Thyroid gland (tissue), 4 donors: ENCODE data around the gene ZNF19.

ENCODE experiments used
- POLR2A ChIP-seq, 2 donors: fragments of 450-650 bp; IDR thresholded peaks; one replicate each; pipeline ENCODE4 v1.6.1; 2017; ENCODE audit warnings: antibody characterized with exemption in 2 of 2, mild to moderate bottlenecking in 2 of 2, moderate library complexity in 1 of 2
- TF ChIP-seq, protein P1 (sequence below), 6 experiments: fragments of 200-600 bp in 3 of 6; fragments of 450-650 bp in 3 of 6; sonication (generic) in 3 of 6; IDR thresholded peaks; one replicate each; pipeline ENCODE4 v1.5.1; 2016 to 2019; ENCODE audit warnings: antibody characterized with exemption in 6 of 6, mild to moderate bottlenecking in 2 of 6, inconsistent platforms in 1 of 6, moderate library complexity in 1 of 6

DNA sequence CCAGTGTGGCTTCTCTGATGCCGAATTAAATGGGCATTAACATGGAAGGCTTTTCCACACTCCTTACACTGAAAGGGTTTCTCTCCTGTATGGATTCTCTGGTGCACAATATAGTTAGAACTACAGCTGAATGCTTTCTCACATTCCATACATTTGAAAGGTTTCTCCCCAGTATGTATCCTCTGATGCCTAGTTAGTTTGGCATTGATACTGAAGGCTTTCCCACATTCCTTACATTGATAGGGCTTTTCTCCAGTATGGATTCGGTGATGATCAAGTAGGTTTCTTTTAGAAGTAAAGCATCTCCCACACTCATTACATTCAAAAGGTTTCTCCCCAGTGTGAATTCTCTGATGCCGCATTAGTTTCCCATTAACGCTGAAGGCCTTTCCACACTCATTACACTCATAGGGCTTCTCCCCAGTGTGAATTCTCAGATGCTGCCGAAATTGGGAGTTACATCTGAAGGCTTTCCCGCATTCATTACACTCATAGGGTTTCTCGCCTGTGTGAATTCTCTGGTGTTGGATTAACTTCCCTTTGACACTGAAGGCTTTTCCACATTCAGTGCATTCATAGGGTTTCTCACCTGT is 40.8 kb downstream of the ZNF19 start:
- TF ChIP-seq, protein P1, sequence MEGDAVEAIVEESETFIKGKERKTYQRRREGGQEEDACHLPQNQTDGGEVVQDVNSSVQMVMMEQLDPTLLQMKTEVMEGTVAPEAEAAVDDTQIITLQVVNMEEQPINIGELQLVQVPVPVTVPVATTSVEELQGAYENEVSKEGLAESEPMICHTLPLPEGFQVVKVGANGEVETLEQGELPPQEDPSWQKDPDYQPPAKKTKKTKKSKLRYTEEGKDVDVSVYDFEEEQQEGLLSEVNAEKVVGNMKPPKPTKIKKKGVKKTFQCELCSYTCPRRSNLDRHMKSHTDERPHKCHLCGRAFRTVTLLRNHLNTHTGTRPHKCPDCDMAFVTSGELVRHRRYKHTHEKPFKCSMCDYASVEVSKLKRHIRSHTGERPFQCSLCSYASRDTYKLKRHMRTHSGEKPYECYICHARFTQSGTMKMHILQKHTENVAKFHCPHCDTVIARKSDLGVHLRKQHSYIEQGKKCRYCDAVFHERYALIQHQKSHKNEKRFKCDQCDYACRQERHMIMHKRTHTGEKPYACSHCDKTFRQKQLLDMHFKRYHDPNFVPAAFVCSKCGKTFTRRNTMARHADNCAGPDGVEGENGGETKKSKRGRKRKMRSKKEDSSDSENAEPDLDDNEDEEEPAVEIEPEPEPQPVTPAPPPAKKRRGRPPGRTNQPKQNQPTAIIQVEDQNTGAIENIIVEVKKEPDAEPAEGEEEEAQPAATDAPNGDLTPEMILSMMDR (IDR thresholded peaks at IDR 0.05), result no peak
- TF ChIP-seq POLR2A (IDR thresholded peaks at IDR 0.05), result no peak
